HG02852 (cell line): Measurements from ENCODE around the gene SIDT2.
"Not testable (repeated sequence)": the region's sequence is repeated elsewhere in the genome, so short reads cannot be mapped to it uniquely, and the experiment has no call there.

Experiments used
- ATAC-seq: cut with Tn5 transposase; IDR thresholded peaks from one replicate; pipeline ENCODE4 v1.9.1; 2021; ENCODE audit warnings: mild to moderate bottlenecking, moderate library complexity; ENCODE audit not compliant: unreplicated experiment

SIDT2 gene

DNA sequence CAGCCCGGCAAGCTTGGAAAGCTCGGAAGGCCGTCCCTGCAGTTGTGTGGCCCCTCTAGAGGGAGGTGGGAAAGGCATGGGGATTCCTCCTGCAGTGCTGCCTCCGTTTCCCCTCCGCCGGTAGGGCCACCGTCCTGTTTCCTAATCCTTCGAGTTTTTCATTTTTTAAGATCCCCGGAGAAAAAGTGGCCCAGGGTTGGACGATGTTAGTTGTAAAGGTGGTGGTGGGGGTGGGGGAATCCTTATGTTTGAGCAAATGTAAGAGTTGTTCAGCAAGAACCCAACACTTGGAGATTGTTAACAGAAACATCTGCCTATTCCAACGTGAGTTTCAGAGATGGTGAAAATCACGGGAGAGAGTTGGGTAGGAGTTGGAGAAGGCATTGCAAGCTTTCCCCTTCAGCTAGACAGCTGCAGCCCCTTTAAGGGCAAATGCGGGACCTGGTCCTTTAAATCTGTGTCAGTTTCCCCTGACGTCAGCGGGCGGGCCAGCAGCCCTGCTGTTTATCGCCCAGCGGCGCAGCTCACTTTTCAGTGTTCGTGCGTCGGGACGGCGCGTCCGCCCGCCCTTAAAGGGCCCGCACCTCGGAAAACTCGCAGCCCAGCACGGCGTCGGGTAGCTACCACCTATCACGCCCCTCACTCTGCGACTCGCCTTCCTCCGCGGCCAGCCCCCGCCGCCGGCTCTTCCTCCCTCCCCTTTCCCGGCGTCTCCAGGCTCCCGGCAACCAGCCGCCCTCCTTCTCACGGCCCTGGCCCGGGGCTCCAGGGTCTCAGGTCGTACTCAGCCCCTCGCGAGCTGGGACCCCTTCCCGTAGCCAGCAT lies at the start of gene SIDT2:
SIDT2 (plus strand) TSS at position 534 of the 825 bp plus-strand sequence. CDS start 521 bp downstream, outside the sequence.
- peak; percentile 90 for ATAC-seq

DNA sequence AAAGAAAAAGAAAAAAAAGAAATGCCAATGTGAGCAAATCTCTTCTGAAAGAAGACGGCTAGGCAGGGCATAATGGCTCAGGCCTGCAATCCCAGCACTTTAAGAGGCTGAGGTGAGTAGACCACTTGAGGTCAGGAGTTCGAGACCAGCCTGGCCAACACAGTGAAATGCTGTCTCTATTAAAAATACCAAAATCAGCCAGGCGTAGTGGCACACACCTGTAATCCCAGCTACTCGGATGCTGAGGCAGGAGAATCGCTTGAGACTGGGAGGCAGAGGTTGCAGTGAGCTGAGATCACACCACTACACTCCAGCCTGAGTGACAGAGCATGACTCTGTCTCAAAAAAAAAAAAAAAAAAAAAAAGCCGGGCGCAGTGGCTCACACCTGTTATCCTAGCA lies 48.1 kb upstream of the SIDT2 start:
- not testable (repeated sequence) for ATAC-seq

DNA sequence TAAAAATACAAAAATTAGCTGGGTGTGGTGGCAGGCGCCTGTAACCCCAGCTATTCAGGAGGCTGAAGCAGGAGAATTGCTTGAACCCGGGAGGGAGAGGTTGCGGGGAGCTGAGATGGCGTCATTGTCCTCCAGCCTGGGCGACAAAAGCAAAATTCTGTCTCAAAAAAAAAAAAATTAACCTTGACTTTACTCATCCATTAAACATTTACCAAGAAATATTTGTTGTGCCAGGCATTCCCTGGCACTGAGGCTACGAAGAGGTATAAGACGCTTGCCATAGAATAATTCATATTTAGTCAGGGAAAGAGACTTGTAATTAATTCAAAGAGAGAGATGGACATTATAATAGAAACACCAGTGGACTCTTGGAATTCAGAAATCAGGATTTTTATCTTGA lies 47.7 kb upstream of the SIDT2 start:
- no peak for ATAC-seq

DNA sequence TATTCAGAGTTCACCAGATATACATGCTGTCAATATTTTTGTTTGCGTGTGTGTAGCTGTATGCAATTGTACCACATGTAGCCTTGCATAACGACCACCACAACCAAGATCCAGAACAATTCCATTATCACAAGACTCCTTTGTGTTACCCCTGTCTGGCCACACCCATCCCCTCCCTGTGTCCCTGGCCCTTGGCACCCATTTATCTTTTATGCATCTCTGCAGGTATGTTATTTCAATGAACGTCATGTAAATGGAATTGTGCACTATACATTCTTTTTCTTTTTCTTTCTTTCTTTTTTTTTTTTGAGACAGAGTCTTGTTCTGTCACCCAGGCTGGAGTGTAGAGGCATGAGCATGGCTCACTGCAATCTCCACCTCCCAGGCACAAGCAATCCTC lies 44.1 kb upstream of the SIDT2 start:
- no peak for ATAC-seq

DNA sequence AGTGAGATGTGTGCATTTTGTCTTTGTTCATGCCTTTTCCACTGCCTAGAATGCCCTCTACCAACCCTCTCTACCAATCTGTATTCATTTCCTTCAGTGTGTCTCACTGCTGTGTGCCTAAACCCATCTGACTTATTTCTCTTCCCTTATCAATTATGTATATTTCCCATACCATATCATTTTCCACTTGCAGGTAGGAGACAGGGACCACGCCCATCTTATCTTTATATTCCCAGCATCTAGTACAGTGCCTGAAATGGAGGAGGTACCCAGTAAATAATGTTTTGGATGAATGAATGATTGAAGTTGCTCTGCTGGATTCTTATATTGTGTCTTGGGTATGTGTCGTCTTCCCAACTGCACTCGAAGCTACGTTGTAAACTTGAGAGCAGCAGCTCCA lies 43.6 kb upstream of the SIDT2 start:
- not testable (repeated sequence) for ATAC-seq

DNA sequence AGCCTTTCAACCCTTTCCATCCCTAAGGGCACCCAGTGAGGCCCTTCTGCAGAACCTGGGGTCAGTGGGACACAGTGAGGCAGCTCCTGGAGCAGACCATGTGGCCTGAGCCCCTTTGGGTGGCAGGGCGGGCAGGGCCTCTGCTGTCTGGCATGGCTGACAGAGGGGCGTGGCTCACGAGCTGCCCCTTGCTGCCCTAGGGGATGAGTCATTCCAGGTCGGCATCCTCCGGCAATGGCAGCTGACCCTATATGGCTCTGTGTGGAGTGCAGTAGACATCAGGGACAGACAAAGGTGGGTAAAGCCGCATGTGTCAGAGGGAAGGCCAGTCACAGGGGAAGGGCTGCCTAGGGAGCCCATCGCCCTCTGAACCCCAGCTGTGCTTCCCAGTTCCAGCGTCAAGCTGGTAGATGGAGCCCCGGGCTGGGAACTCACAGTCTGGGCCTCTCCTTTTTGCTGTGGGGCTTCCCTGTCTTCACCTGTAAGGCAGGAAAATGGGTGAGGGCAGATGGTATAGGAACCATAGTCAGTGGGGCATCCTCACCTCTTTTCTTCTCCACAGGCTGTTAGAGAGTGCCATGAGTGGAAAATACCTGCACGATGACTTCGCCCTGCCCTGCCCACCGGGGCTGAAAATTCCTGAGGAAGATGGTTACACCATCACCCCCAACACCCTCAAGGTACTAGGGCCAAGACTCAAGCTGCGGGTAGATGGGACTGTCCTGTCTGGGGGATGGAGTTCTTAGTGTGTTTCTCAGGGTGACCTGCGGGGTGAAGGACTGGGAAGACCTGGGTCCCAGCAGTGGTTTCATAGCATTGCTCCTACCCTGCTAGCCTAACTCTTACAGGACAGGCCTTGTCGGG lies 41.1 kb upstream of the SIDT2 start:
- ATAC-seq, result not testable (repeated sequence)

DNA sequence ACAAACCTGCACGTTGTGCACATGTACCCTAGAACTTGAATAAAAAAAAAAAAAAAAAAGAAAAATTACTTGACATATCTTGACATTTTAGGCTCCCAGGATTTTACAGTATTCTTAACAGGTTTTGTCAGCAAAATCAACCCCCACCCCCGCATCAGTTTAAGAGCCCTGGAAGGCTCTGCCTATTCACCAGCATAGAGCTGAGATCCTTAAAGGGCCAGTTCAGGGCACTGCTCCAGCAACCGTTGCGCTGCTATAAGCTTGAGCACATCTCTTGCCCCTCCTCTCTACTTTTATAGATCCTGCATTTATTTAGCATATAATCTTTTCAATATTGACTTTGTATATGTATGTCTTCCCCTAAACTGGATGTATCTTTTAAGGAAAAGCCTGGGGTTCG lies 35.2 kb upstream of the SIDT2 start:
- no peak for ATAC-seq

DNA sequence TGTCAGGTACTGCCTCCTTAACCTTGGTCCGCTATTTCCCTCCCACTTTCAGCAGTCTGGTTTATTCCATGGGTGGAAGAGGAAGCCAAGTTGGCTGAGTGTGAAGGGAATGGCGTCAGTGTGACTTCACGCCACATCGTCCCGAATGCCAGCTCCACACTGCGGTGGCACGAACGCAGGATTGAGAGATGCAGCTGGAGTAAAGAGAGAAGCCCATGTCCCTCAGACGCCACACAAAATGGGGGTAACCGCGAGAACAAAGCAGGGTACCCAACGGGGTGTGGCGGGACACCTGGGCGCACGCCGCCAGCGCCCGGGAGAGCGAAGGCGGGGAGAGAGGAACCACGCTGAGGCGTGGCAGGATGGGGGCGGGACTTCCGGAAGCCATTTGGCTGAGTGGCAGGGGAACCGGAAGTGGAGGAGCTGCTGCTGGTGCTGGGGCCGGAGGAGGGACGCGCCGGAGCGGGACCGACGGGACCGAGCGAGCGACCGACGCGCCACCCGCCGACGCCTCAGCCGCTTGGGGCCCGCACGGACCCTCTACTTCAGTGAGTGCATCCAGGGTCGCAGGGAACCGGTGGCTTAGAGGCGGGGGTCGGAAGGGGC lies 34.6 kb upstream of the SIDT2 start, which contains the start of gene PAFAH1B2:
PAFAH1B2 (plus strand) TSS at position 417 of the 606 bp plus-strand sequence. CDS start 8,161 bp downstream, outside the sequence.
- peak; percentile 92 for ATAC-seq

DNA sequence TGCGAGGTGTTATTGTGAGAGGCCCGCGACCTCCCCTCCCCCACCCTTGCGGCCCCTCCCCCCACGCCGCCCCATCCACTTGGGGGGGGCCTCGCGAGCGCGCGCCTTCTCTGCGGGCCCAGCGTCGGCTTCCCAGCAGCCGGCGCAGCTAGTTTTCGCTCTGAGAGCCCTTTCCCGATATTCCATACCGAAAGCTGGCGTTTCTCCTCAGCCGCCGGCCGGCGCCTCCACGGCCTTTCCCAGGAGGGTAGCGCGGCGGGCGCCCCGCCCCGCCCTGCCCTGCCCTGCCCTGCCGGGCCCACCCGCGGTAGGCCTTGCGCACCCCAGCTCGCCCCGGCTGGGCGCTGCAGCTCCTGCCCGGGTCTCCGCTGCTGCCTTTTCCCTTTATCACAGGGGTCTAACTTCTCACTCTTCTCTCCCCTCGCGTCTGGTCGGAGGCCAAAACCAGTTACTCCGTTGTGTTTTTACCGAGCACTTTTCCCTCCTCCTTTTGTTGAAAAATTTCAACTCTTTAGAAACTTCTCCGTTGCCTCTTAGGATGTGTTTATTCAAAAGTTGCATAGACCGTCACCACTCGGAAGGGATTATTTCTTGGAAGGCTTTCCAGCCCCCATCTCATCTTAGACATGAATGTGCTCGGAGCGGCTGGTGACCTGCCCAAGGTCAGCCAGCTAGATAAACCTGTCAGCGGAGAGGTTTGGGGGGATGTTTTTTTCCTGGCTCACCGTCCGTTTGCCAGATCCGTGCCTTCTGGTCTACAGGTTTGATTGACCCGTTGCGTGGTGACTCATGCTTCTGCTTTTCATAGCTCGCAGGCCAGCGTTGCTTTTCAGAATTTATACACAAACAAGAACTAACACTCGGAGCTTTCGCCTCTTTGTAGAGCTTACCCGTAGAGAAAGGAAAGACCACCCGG lies 33.8 kb upstream of the SIDT2 start:
- peak; percentile 49 for ATAC-seq

DNA sequence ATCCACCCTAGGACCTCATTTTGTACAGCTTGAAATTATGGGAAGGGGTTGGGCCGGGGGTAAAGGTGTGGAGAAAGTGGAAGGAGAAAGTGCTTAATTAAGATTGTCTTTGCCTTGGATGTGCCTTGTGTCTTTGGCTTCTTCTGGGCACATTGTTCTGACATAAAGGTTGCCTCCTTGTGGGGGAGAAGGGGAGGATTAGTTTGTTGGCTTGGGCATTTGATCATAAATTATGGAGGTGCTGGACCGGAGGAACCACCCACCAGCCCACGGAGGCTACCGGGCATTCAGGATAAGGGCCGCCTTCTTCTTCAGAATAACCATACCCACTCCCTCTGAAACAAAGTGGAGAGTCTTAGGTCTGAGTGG lies 33.2 kb upstream of the SIDT2 start:
- ATAC-seq, result no peak

DNA sequence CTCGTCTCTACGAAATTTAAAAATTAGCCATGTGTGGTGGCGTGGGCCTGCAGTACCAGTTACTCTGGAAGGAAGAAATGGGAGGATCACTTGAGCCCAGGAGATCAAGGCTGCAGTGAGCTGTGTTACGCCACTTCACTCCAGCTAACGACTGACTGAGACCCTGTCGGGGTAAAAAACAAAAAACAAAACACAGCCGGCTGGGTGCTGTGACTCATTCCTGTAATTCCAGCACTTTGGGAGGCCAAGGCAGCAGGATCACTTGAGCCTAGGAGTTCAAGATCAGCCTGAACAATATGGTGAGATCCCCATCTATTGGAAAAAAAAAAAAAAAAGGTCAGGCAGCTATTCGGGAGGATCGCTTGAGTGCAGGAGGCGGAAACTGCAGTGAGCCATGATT lies 32.0 kb upstream of the SIDT2 start:
- ATAC-seq, result no peak

DNA sequence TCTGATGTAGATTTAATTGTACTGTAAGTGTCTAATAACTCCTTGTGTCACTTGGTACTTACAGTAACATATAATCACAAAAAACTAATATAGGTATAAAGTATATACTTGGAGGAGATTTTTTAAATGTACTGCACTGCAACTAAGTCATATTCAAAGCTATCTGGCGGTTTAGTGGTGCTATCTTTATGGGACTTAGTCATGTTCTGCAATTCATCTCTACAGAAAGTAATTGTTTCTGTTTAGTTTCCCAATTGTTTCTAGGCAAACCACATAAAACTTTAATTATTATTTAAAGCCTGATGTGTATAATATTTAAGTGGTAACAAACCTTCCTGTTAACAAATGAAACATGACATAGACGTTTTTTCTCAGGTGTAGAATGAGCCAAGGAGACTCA lies 26.5 kb upstream of the SIDT2 start:
- ATAC-seq, result no peak

DNA sequence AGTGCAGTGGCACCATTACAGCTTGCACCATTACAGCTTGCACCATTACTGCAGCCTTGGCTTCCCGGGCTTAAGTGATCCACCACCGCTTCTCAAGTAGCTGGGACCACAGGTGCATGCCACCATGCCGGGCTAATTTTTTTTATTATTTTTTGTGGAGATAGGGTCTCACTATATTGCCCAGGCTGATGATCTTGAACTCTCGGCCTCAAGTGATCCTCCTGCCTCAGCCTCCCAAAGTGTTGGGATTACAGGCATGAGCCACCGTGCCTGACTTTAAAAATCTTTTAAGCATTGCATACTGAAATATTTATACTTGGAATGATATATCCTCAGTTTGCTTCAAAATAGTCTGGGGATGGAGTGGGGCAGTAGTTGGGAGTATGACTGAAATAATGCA lies 24.1 kb upstream of the SIDT2 start:
- no peak for ATAC-seq

DNA sequence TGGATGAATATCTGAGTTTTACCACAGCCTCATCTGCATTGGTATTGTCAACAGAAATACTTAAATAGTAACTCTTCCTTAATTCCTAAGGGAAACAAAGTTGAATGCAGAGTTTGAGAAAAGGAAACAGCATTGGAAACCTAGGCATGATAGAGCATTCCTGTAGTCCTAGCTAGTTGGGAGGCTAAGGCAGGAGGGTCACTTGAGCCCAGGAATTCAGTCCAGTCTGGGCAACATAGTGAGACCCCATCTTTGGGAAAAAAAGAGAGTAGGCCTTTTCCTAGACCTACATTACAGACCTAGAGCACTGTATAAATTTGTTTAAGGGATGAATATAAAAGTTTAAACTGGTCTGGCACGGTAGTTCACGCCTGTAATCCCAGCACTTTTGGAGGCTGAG lies 21.0 kb upstream of the SIDT2 start:
- ATAC-seq, result no peak

DNA sequence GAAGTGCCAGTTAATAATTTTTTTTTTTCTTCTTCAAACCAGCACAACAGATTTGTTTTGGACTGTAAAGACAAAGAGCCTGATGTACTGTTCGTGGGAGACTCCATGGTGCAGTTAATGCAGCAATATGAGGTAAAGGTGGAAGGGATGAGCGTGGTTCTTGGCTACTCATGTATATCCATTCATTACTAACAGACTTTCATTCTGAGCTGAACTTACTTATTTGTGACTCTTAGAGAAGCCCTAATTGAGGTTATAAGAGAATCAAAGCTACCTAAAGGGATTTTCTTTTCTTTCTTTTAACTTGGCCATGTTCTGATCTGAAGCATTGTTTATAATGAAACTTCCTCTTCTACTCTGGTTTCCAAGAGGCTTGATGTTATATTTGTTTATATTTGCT lies 18.7 kb upstream of the SIDT2 start:
- no peak for ATAC-seq

DNA sequence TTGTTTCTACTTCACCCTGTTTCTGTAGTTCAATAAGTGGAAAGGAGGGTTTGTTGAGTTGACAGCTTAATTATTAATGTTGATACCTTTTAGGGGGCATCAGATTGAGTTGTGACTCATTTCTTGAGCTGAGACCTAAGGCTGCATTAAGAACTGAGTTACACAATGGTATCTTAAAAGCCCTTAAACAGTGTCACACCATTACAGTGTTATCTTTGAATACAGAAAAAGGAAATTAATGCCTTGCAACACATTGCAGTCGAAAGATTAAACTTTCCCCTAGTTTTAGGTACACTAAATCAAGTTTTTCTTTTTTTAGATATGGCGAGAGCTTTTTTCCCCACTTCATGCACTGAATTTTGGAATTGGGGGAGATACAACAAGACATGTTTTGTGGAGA lies 17.7 kb upstream of the SIDT2 start:
- ATAC-seq, result no peak

DNA sequence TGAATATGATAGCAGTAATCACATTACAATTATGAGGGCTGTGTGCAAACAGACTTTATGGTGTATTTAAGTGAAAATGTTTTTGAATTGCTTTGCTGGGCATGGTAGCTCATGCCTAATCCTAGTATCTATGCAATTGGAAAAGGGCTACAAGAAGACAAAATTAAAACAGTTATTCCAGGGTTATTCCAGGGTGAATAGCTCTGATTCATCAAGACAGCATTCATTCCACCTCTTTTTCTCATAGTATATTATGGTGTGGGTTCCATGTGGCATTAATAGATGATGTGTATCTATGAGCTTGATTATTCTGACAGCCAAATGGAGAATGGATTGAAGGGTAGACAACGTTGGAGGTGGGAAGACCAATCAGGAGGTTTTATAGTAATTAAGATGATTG lies 12.1 kb upstream of the SIDT2 start:
- ATAC-seq, result no peak

DNA sequence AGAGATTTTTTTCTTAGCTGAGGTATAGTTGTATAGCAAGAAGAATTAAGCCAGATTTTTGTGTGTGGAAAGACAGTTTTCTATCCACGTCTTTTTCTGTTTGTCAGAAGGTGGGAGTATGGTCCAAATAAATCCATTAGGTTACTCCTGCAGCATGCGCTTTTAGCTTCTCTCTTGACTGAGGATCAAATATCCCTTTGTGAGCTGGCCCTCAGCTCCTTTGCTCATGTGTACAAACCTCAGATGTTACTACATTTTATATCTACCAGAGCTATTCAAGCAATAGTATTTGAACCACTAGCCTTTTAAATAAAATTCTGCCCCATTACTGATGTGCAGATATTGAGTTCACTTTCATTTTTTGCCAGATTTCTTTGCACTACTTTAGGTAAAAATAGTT lies 8.8 kb upstream of the SIDT2 start:
- no peak for ATAC-seq

DNA sequence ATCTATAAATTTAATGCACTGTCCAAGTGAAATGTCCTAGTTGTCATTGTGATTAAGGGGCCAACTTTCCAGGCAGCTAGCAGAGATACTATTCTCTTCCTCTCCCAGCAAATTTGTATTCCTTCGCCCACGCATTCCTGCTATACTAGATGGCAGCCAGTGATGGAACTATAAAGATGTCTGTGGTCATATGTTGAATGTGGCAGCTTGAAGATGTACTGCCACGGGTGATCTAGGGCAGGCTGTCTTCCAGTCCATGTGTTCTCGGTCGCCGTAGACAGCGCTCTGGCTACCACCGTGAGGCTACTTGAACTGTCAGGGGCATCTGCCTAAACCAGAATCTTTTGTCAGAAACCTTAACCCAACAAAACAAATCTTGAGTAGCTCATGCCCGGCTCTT lies 8.3 kb upstream of the SIDT2 start:
- no peak for ATAC-seq

DNA sequence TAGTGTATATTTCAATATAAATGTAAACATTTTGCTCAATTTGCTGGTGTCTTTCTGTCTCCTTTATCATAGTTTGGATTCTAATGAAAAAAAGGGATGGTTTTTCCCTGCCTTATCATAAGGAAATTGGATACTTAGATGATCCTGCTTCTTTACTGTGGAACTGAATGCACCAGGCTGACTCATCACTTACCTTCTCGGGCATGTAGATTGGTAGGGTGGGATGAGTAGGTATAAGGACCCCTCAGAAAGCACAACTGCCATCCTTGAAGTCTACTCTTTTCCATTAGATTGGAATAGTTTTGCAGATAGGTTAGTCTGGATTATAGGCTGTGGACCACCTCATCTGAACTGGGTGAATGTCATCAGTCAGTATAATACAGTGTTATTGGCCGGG lies 7.5 kb upstream of the SIDT2 start:
- no peak for ATAC-seq
